ENCODE measurements around the gene EEF1AKMT4. TPM values are rescaled to one million over a fixed set of nuclear protein-coding genes. Genes with fewer than 3 reads are reported as not detected.

The EEF1AKMT4 gene
- polyA plus RNA-seq, 1 experiment = 7.3 TPM

GRCh38 chr3:184305577-184305976 is 56.1 kb downstream of the EEF1AKMT4 start:
- CTCF ChIA-PET = interaction anchor here (0.6 to 1.9 kb wide), 3 partner anchors 34 to 404 kb away, joined by 3 to 6 read pairs (median 3); no protein-coding TSS in a partner anchor
- Histone ChIP-seq H3K4me3 (ENCODE audit: low read depth, low read length) (no peak overlapping the region), H3K27me3 (ENCODE audit: control insufficient read depth, insufficient read depth, low read length) (no peaks in the 10 kb centered on the region), H3K36me3 (ENCODE audit: control insufficient read depth, insufficient read depth, low read length) (peaks cover 38% of the 10 kb centered on the region)
- POLR2A ChIA-PET = no interaction called here
- no peak for DNase-seq (ENCODE audit: low read depth)
- peak; percentile 41 for TF ChIP-seq CTCF (IDR thresholded peaks at IDR 0.05; ENCODE audit: insufficient read depth, low read depth, low read length)

- no peak for TF ChIP-seq CTCF (IDR thresholded peaks at IDR 0.05; ENCODE audit: insufficient read depth, low read depth, low read length)
- CTCF ChIA-PET = interaction anchor here (0.6 to 1.9 kb wide), 3 partner anchors 33 to 405 kb away, joined by 3 to 6 read pairs (median 3); no protein-coding TSS in a partner anchor
- Histone ChIP-seq H3K27me3 (ENCODE audit: control insufficient read depth, insufficient read depth, low read length) (no peaks in the 10 kb centered on the region), H3K36me3 (ENCODE audit: control insufficient read depth, insufficient read depth, low read length) (peaks cover 34% of the 10 kb centered on the region), H3K4me3 (ENCODE audit: low read depth, low read length) (no peak overlapping the region)
- no peak for DNase-seq (ENCODE audit: low read depth)
- POLR2A ChIA-PET = no interaction called here
Measured at GRCh38 chr3:184306341-184306972, 57.0 kb downstream of the EEF1AKMT4 start.

DNA sequence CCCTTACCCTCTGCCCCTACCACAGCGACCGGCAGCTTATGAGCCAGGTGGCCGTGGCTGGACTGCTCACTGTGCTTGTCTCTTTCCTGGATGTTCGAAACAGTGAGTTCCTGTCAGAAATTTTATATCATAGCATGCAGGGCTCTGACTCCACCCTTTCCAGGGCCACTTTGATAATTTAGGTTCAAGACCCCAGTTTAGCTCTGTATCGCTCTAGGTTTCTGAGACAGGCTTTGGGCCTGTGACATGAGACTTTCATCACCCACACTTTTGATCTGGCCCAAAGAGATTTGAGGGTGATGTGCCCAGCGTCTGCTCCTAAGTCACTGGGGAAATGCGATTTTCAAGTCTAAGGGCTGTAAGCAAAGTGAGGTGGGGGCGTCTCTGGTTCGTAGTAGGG is 58.4 kb downstream of the EEF1AKMT4 start:
- DNase-seq (ENCODE audit: low read depth) = no peak
- ChIA-PET CTCF (no interaction called here), POLR2A (no interaction called here)
- Histone ChIP-seq H3K27me3 (ENCODE audit: control insufficient read depth, insufficient read depth, low read length) (no peaks in the 10 kb centered on the region), H3K36me3 (ENCODE audit: control insufficient read depth, insufficient read depth, low read length) (peaks cover 24% of the 10 kb centered on the region), H3K4me3 (ENCODE audit: low read depth, low read length) (no peak overlapping the region)
- no peak for TF ChIP-seq CTCF (IDR thresholded peaks at IDR 0.05; ENCODE audit: insufficient read depth, low read depth, low read length)

Small RNA genes within 50 kb of the gene (small RNA-seq; reads per million reads assigned to genes)
- gene MIR1224 (ENCODE audit: insufficient read length, low read depth, low replicate concordance) = not detected

Other genes starting within 250 kb of the EEF1AKMT4 start
- gene ABCC5, start 231.8 kb upstream of the EEF1AKMT4 start, polyA plus RNA-seq (2011; rRNA removed) = 16.5 and 16.9 TPM in 2 replicates
- gene HTR3D, start 217.9 kb upstream of the EEF1AKMT4 start, polyA plus RNA-seq (2011; rRNA removed) = not detected in 2 replicates
- not detected in 2 replicates for gene HTR3C, start 196.6 kb upstream of the EEF1AKMT4 start, polyA plus RNA-seq (2011; rRNA removed)
- not detected in 2 replicates for gene HTR3E, start 152.6 kb upstream of the EEF1AKMT4 start, polyA plus RNA-seq (2011; rRNA removed)
- 31.0 and 32.9 TPM in 2 replicates for gene EIF2B5, start 114.3 kb upstream of the EEF1AKMT4 start, polyA plus RNA-seq (2011; rRNA removed)
- gene DVL3, start 94.3 kb upstream of the EEF1AKMT4 start, polyA plus RNA-seq (2011; rRNA removed) = 24.4 and 33.9 TPM in 2 replicates
- gene AP2M1, start 74.8 kb upstream of the EEF1AKMT4 start, polyA plus RNA-seq (2011; rRNA removed) = 1,059 and 1,761 TPM in 2 replicates
- gene ABCF3, start 63.5 kb upstream of the EEF1AKMT4 start, polyA plus RNA-seq (2011; rRNA removed) = 65.2 and 82.8 TPM in 2 replicates
- not detected in 2 replicates for gene VWA5B2, start 20.1 kb upstream of the EEF1AKMT4 start, polyA plus RNA-seq (2011; rRNA removed)
- 51.4 and 68.9 TPM in 2 replicates for gene ALG3, start 710 bp upstream of the EEF1AKMT4 start, polyA plus RNA-seq (2011; rRNA removed)
- gene CAMK2N2, start 11.9 kb downstream of the EEF1AKMT4 start, polyA plus RNA-seq (2011; rRNA removed) = 0.17 and 0.28 TPM in 2 replicates
- not detected in 2 replicates for gene ECE2, start 26.4 kb downstream of the EEF1AKMT4 start, polyA plus RNA-seq (2011; rRNA removed)
- 262 and 330 TPM in 2 replicates for gene PSMD2, start 49.6 kb downstream of the EEF1AKMT4 start, polyA plus RNA-seq (2011; rRNA removed)
- 222 and 370 TPM in 2 replicates for gene EIF4G1, start 64.9 kb downstream of the EEF1AKMT4 start, polyA plus RNA-seq (2011; rRNA removed)
- 5.4 and 9.3 TPM in 2 replicates for gene FAM131A, start 87.9 kb downstream of the EEF1AKMT4 start, polyA plus RNA-seq (2011; rRNA removed)
- 1.6 and 2.6 TPM in 2 replicates for gene CLCN2, start 111.9 kb downstream of the EEF1AKMT4 start, polyA plus RNA-seq (2011; rRNA removed)
- 72.0 and 93.6 TPM in 2 replicates for gene POLR2H, start 112.0 kb downstream of the EEF1AKMT4 start, polyA plus RNA-seq (2011; rRNA removed)
- 0.20 and 0.36 TPM in 2 replicates for gene THPO, start 128.5 kb downstream of the EEF1AKMT4 start, polyA plus RNA-seq (2011; rRNA removed)
- 0.83 and 1.5 TPM in 2 replicates for gene CHRD, start 130.4 kb downstream of the EEF1AKMT4 start, polyA plus RNA-seq (2011; rRNA removed)